ENCODE measurements around the gene URM1. TPM values are rescaled to one million over a fixed set of nuclear protein-coding genes. Genes with fewer than 3 reads are reported as not detected.
"Not testable (repeated sequence)": the region's sequence is repeated elsewhere in the genome, so short reads cannot be mapped to it uniquely, and the experiment has no call there.

URM1 gene
- total RNA-seq, 2 experiments from 2014 or later = 60.7 to 63.4 TPM

DNA sequence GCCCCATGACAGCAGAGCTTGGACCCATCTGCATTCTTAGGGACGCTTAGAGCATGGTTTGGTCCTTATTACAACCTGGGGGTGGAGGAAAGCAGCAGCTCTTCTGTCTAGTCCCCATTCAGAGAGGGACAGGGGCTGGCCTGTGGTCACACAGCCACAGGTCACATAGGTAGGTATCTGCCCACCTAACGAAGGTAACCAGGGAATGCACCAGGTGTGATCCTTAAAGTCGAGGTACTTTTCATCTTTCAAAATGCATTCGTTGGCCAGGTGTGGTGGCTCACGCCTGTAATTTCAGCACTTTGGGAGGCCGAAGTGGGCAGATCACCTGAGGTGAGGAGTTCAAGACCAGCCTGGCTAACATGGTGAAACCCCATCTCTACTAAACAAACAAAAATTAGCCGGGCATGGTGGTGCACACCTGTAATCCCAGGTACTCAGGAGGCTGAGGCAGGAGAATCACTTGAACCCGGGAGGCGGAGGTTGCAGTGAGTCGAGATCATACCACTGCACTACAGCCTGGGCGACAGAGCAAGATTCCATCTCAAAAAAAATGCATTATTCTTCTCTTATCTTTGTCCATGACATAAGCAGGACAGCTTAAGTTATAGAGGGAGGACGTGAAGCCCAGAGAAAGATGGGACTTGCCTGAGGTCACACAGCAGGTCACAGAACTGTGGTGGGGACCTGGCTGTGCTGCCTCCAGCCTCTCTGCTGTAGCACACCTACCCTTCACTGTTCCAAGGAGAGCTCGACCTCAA is 51.0 kb downstream of the URM1 start:
- Mint-ChIP-seq H3K27me3 (peaks cover 31% of the 10 kb centered on the region), H3K4me1 (peaks cover 13% of the 10 kb centered on the region), H3K4me3 (peak overlapping the region; percentile 25)
- not testable (repeated sequence) for H3K9me3 Mint-ChIP-seq; DNase-seq; ATAC-seq (ENCODE audit: low read depth); H3K27ac Mint-ChIP-seq; H3K36me3 Mint-ChIP-seq
- POLR2A ChIA-PET = interaction anchor here (0.5 to 1.3 kb wide), 3 partner anchors 23 to 223 kb away, joined by 3 to 5 read pairs (median 5); partner anchors contain the start of gene URM1

DNA sequence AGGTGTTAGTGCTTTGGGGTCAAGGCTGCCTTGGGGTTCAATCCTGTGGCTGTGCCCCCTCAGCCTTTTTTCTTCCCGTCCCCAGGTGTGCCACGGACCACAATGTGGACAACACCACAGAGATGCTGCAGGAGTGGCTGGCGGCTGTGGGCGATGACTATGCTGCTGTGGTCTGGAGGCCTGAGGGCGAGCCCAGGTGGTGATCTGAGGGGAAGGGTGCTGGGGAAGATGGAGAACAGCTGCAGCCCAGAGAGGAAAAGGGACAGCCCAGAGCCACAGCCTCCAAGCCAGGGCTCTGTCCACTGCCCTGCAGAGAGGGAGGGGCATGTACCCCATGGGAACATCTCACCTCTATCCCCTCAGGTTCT is 51.6 kb downstream of the URM1 start:
- Mint-ChIP-seq H3K27ac (no peak overlapping the region), H3K27me3 (peaks cover 25% of the 10 kb centered on the region), H3K9me3 (no peaks in the 10 kb centered on the region), H3K4me1 (peaks cover 13% of the 10 kb centered on the region), H3K36me3 (no peaks in the 10 kb centered on the region), H3K4me3 (no peak overlapping the region)
- POLR2A ChIA-PET = interaction anchor here (0.5 to 0.7 kb wide), 3 partner anchors 33 to 222 kb away, joined by 3 read pairs; partner anchors contain the start of gene ODF2
- ATAC-seq (ENCODE audit: low read depth) (no peak), DNase-seq (no peak)

DNA sequence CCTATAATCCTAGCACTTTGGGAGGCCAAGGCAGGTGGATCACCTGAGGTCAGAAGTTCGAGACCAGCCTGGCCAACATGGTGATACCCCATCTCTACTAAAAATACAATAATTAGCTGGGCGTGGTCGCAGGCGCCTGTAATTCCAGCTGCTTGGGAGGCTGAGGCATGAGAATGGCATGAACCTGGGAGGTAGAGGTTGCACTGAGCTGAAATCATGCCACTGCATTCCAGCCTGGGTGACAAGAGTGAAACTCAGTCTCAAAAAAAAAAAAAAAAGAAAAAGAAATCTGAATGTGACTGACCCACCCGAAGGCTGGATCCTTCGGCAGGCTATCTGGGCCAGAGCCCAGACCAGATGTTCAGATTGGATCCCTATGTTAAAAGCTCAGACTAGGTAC is 52.2 kb downstream of the URM1 start:
- peaks cover 13% of the 10 kb centered on the region for H3K4me1 Mint-ChIP-seq
- not testable (repeated sequence) for H3K27ac Mint-ChIP-seq; H3K36me3 Mint-ChIP-seq; ATAC-seq (ENCODE audit: low read depth); H3K9me3 Mint-ChIP-seq; H3K4me3 Mint-ChIP-seq; DNase-seq
- POLR2A ChIA-PET = interaction anchor here (0.6 to 0.7 kb wide), 2 partner anchors 32 to 55 kb away, joined by 3 read pairs; partner anchors contain the start of gene ODF2
- H3K27me3 Mint-ChIP-seq = peaks cover 23% of the 10 kb centered on the region

DNA sequence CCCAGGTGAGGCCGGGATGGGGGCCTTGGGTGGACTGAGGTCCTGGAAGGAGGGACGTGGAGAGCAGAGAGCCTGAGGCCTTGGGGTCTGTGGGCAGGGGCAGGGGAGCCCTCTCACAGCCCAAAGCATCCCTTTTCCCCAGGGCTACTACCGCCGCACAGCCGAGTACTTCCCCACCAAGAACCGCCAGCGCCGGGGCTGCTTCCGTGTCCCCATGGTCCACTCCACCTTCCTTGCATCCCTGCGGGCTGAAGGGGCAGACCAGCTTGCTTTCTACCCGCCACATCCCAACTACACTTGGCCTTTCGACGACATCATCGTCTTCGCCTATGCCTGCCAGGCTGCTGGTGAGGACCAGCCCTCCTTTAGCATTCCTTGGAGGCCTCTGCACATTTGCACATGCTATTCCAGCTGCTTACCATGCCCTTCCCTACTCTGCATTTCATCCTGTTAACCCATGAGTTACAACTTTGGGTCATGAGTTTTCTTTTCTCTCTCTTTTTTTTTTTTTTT is 53.1 kb downstream of the URM1 start:
- H3K27me3 Mint-ChIP-seq = peaks cover 13% of the 10 kb centered on the region
- no peak for DNase-seq
- no peak overlapping the region for H3K27ac Mint-ChIP-seq
- H3K36me3 Mint-ChIP-seq = no peaks in the 10 kb centered on the region
- POLR2A ChIA-PET = no interaction called here
- no peaks in the 10 kb centered on the region for H3K9me3 Mint-ChIP-seq
- no peak overlapping the region for H3K4me3 Mint-ChIP-seq
- no peak for ATAC-seq (ENCODE audit: low read depth)
- H3K4me1 Mint-ChIP-seq = peaks cover 13% of the 10 kb centered on the region

DNA sequence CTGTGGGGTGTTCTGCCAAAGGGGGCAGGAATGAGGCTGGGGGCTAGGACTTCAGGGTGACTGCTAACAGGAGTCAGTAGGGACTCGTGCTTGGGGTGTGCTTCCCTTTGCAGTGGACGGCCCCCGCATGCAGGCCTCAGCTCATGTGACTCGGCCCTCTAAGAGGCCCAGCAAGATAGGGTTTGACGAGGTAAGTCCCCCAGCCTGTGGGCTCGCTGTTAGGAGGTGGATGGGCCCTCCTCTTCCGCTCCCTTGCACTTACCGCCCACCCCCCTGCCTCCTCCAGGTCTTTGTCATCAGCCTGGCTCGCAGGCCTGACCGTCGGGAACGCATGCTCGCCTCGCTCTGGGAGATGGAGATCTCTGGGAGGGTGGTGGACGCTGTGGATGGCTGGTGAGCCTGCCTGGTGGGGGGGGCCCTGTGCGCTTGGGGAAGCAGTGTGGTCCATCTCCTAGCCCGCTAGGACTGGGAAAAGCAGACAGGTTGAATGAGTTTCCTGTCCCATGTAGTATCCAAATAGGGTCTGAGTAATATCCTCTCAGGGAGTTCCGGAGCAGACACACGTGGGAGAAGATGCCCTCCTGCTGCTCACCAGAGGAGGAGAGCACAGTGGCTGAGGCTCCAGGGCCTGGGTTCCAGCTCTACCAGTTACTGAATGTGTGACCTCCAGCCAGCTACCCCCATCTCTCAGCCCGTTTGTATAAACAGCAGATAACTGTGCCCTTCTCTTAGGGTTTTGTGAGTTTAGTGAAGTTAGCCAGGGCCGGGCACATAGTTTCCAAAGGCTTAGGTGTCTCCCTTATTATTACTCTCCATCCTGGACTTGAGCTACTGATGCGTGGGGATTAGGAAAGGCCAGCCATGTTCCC is 57.7 kb downstream of the URM1 start:
- Mint-ChIP-seq H3K27me3 (no peaks in the 10 kb centered on the region), H3K9me3 (no peaks in the 10 kb centered on the region), H3K36me3 (no peaks in the 10 kb centered on the region), H3K4me1 (no peaks in the 10 kb centered on the region), H3K4me3 (no peak overlapping the region), H3K27ac (no peak overlapping the region)
- DNase-seq (no peak), ATAC-seq (ENCODE audit: low read depth) (no peak)
- POLR2A ChIA-PET = interaction anchor here (0.9 kb wide), 1 partner anchor 10 kb away, joined by 3 read pairs; no protein-coding TSS in a partner anchor

DNA sequence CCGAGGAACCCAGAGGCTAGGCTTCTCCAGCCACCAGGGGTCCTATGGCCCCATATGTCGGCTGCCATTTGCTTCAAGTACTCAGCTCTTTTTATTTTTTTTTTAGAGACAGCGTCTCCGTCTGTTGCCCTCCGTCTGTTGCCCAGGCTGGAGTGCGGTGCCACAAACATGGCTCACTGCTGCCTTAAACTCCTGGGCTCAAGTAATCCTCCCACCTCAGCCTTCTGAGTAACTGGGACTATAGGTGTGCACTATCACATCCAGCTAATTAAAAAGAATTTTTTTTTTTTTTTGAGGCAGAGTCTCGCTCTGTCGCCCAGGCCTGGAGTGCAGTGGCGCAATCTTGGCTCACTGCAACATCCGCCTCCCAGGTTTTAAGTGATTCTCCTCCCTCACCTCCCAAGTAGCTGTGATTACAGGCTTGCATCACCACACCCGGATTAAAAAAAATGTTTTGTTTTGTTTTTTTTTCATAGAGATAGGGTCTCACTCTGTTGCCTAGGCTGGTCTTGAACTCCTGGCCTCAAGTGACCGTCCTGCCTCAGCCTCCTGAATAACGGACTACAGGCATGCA is 58.4 kb downstream of the URM1 start:
- Mint-ChIP-seq H3K27ac (no peak overlapping the region), H3K9me3 (no peaks in the 10 kb centered on the region), H3K4me1 (no peaks in the 10 kb centered on the region), H3K36me3 (no peaks in the 10 kb centered on the region), H3K4me3 (no peak overlapping the region), H3K27me3 (no peaks in the 10 kb centered on the region)
- POLR2A ChIA-PET = interaction anchor here (0.9 kb wide), 1 partner anchor 9 kb away, joined by 3 read pairs; no protein-coding TSS in a partner anchor
- ATAC-seq (ENCODE audit: low read depth) (no peak), DNase-seq (no peak)

DNA sequence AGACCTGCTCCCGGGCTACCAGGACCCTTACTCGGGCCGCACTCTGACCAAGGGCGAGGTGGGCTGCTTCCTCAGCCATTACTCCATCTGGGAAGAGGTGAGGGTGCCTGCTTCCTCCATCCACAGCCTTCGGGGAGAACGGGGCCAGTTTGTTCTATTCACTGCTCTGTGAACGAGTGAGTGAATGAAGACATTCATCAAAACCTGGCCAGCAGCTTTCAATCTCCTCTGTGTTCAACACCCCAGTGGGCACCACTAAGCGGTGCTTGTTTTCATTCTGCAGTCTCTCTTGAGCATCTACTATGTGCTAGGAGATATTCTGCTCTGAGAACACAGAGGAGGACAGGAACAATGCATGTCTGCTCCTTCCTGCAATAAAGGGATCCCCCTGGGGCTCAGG is 60.0 kb downstream of the URM1 start:
- Mint-ChIP-seq H3K27me3 (no peaks in the 10 kb centered on the region), H3K27ac (no peak overlapping the region), H3K4me1 (no peaks in the 10 kb centered on the region), H3K36me3 (no peaks in the 10 kb centered on the region), H3K4me3 (no peak overlapping the region), H3K9me3 (no peaks in the 10 kb centered on the region)
- DNase-seq = no peak
- POLR2A ChIA-PET = no interaction called here
- no peak for ATAC-seq (ENCODE audit: low read depth)

DNA sequence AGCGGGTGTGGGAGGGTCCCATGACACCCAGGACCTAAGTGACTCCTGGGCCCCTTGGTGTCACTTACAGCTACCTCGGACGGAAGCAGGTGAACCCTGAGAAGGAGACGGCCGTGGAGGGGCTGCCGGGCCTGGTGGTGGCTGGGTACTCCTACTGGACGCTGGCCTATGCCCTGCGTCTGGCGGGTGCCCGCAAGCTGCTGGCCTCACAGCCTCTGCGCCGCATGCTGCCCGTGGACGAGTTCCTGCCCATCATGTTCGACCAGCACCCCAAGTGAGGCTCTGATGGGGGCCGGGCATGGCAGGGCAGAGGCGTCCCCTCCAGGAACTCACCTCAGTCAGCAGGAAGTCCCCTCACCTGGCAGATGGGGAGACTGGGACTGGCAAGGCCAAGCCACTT is 63.2 kb downstream of the URM1 start:
- ATAC-seq (ENCODE audit: low read depth) (no peak), DNase-seq (no peak)
- no peak overlapping the region for H3K4me3 Mint-ChIP-seq
- no peaks in the 10 kb centered on the region for H3K36me3 Mint-ChIP-seq
- no peaks in the 10 kb centered on the region for H3K4me1 Mint-ChIP-seq
- H3K9me3 Mint-ChIP-seq = no peaks in the 10 kb centered on the region
- H3K27me3 Mint-ChIP-seq = no peaks in the 10 kb centered on the region
- no peak overlapping the region for H3K27ac Mint-ChIP-seq
- POLR2A ChIA-PET = no interaction called here

DNA sequence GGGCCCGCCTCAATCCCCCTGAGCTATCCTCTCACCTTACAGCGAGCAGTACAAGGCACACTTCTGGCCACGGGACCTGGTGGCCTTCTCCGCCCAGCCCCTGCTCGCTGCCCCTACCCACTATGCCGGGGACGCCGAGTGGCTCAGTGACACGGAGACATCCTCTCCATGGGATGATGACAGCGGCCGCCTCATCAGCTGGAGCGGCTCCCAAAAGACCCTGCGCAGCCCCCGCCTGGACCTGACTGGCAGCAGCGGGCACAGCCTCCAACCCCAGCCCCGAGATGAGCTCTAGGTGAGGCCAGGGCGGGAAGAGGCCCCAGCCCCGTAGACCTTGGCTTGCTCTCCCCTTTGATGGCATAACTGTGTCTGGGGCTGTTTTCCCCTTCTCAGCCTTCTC is 64.4 kb downstream of the URM1 start:
- Mint-ChIP-seq H3K9me3 (no peaks in the 10 kb centered on the region), H3K27ac (no peak overlapping the region), H3K4me1 (no peaks in the 10 kb centered on the region), H3K4me3 (no peak overlapping the region), H3K27me3 (no peaks in the 10 kb centered on the region), H3K36me3 (no peaks in the 10 kb centered on the region)
- DNase-seq = no peak
- ATAC-seq (ENCODE audit: low read depth) = no peak
- POLR2A ChIA-PET = no interaction called here

DNA sequence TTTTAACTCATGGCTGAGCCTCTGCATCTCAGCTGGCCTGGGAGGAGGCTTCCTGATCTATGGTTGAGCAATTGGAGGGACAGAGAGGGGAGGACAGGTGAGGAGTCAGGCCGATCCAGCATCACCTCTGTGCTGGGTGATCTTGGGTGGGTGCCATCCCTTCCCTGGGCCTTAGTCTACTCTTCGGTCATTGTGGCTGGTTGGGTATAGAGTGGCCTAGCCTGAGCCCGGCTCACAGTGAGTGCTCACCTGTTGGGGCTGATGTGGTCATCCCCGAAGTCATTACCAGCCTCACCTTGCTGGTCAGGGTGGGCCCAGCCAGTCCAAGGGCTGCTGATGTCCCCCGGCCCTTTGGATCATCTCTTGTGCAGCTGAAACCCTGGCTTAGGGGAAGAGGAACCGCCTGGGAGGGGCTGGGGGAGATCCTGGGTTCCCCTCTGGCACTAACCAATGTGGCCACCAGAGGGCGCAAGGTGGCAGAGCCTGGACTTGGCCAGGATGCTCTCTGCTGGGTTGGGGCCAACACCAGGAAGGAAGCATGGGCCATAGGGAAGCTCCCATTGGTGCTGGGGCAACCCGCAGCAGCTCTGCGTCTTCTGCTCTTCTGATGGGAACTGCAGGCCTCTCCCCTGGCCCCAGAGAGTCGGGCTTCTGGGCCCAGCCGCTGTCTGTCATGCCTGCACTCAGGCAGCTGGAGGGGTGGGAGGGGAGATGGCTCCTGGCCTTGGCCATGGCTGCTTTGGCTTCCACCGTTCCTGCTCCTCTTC is 67.4 kb downstream of the URM1 start:
- Mint-ChIP-seq H3K4me3 (no peak overlapping the region), H3K36me3 (no peaks in the 10 kb centered on the region), H3K4me1 (no peaks in the 10 kb centered on the region), H3K27ac (peak overlapping the region; percentile 13), H3K9me3 (no peaks in the 10 kb centered on the region), H3K27me3 (no peaks in the 10 kb centered on the region)
- ATAC-seq (ENCODE audit: low read depth) (peak; percentile 97), DNase-seq (peak; percentile 90)
- POLR2A ChIA-PET = interaction anchor here (0.8 kb wide), 1 partner anchor 9 kb away, joined by 3 read pairs; no protein-coding TSS in a partner anchor

DNA sequence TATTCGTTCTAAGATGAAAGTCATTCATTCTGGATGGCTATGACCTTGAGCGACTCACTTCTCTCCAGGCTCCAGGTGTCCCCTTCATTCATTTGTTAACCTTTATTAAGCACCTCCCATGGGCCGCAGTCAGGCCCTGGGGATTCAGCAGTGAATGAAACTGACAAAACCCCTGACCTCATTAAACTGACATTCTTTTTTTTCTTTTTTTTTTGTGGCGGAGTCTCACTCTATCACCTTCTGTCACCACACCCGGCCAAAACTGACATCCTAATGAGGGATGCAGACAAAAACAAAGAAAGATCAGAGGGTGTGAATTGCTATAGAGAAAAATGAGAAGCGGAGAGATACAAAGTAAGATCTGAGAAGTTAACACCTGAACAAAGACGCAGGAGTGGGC is 68.1 kb downstream of the URM1 start:
- Mint-ChIP-seq H3K4me3 (no peak overlapping the region), H3K27ac (no peak overlapping the region), H3K27me3 (no peaks in the 10 kb centered on the region), H3K4me1 (no peaks in the 10 kb centered on the region), H3K9me3 (no peaks in the 10 kb centered on the region), H3K36me3 (no peaks in the 10 kb centered on the region)
- POLR2A ChIA-PET = no interaction called here
- ATAC-seq (ENCODE audit: low read depth) (no peak), DNase-seq (no peak)
